CD1c-positive myeloid dendritic cell (primary cell): ENCODE results near the gene PPM1N.

Experiments used
- DNase-seq: peaks from one replicate; pipeline ENCODE4 v3.0.0-alpha.2; 2016; ENCODE audit errors: extremely low spot score

Gene PPM1N

DNA sequence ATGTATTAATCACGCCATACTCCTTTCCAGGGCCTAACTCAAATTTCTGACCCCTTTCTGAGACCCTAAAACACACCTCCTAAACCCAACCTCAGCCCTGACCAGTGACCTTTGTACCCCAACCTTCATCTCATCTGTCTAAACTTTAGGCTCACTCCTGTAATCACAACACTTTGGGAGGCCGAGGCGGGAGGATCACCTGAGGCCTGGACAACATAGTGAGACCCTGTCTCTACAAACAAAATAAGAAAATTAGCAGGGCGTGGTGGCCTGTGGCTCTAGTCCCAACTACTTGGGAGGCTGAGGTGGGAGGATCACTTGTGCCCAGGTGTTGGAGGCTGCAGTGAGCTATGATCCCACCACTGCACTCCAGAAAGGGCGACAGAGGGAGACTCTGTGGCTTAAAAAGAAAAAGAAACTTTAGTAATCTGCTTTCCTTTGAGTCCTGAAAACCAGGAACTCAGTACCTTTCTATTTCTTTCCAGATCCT lies 6.1 kb upstream of the PPM1N start:
- DNase-seq: no peak

DNA sequence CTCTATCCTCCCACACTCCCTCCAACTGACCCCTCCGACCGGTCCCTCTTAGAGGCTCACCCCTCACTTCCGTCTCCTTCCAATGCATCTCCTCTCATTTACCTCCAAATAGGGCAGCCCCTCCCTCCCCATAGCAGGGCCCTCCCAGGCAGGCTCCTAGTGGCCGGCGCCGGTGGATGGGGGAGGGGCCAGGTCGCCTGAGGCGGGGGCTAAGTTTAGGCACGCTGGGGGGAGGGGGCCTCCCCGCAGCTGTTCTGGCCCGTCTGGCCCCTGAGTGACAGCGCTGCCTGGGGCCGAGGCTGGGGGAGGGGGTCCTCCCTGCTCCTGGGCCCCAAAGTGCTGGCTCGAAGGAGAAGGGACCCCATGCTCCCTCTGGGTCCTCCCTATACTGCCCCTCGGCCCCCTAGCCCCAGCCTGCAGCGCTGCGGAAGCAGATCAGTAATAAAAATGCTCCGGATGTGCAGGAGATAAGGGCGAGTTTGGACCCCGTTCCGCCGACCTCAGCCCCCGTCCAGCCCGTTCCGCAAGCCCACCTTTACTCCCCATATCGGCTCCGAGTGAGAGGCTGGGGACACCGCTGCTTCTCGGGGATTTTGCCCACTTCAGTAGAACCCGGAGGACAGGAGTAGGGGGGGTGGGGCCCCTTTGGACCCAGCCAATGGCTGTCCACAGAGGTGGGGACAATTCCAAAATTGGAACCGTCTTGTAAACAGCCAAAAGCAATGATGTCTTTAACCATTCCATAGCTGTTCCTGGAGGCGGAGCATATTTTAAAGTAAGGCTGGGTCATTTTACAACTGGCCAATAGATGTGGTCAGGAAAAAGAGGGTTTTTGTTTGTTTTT lies 5.4 kb upstream of the PPM1N start:
- DNase-seq: no peak

DNA sequence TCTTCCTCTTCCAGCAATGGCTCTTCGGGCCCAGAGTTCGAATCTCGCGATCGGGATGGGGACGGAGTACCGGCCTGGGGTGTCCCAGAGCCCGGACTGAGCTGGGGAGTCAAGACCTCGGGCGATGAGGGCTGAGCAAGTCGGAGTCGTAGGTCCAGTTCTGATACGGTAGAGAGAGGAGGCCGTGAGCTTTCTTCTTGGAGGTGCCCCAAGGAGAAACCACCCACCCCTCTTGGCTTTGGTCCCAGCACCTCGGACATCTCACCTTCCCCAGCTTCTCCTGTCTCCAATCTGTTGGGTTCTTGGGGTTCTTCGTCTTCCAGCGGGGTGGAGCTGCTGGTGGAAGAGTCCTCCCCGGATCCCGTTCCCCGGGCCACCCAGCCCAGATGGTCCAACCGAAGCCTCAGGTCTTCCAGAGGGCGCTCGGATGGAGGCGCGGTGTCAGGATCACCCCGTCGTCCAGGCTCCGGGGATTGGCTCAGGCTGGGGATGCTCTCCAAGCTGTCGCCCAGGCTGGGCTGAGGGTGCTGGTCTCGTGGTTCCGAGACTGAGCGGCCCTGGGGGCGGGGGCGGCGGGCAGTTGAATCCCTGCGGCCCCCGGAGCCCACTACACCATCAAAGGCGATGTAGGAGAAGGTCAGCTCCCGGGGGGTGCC lies 3.9 kb upstream of the PPM1N start:
- no peak for DNase-seq

DNA sequence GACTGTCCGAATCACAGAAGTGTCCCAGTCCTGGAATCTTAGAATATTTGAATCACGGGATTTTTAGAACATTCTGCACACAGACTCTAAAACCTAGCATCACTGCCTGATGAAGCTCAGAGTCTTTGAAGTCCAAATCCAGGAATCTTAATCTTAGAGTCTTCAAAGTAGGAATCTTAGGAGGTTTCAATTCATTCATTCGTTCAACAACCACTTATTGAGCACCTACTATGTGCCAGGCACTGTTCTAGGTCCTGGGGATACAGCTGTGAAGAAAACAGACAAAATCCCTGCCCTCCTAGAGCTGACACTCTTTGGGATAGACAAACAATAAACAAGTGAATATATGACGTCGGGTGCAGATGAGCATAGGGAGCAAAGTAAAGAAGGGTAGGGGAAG lies 3.1 kb upstream of the PPM1N start:
- DNase-seq: no peak

DNA sequence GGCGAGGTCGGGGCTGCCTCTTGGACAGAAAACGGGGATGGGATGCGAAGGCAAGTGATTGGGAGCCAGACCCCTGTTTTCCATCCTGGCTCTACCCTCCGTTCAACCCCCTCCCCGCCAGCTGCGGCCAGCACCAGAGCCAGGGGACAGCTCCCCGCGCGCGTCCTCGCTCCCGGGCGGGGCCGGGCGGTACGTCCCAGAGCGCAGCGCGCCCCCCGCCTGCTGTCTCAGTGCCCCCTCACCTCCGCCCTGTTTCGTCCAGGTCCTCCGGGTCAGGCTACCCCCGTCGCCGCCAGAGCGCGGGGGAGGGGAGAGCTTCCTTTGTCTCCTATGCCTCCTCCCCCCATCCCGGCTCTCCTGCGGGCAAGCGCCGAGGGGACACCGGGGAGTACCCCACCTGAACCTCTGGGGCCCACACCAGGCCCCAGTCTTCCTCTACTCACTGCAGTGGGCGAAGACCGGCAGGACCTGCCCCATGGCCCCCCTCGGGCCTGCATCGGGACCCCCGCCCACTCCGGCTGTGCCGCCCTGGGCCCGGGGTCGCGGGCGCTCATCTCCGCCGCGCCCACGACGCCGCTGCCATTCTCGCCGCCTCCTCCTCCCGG lies 1.8 kb upstream of the PPM1N start:
- DNase-seq: peak; percentile 45

DNA sequence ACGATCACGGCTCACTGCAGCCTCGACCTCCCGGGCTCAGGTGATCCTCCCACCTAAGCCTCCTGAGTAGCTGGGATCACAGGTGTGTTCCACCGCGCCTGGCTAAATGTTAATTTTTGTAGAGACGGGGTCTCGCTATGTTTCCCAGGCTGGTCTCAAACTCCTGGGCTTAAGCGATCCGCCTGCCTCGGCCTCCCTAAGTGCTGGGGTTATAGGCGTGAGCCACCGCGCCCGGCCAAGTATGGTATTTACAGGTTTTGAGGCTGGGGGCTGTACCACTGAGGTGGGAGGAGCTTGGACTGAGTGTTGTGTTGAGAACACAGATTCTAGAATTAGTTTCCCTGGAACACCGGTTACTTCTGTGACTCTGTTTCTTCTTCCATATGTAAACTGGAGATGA lies 452 bp upstream of the PPM1N start:
- no peak for DNase-seq

DNA sequence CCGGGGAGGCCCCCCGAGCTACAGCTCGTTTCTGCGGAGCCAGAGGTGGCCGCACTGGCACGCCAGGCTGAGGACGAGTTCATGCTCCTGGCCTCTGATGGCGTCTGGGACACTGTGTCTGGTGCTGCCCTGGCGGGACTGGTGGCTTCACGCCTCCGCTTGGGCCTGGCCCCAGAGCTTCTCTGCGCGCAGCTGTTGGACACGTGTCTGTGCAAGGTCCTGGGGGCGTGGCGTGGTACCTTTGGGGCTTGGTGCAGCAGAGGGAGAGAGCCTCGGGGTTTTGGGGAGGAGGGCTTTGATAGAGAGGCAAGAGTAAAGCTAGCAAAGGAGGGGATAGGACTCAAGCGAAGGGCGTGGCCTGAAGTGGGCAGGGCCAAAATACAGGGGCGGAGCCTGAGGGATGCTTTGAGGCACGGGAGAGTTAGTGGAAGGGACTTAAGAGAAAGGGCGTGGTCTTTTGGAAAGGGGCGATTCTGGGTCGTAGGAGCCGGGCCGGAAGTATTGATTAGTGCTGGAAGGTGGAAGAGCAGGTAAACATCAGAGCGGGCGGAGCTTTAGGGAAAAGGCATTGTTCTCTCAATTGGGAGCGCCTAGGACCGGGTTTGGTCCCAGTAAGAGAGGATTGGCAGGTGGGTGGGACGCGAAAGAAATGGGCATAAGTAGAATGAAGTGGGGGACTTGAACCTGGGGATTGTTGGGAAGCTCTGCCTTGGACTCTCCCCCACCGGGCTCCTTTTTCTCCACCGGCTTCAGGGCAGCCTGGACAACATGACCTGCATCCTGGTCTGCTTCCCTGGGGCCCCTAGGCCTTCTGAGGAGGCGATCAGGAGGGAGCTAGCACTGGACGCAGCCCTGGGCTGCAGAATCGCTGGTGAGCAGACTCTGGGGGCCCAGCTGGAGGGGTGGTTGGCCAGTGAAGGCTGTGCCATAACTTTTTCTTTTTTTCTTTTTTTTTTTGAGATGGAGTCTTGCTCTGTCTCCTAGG lies 1.2 kb downstream of the PPM1N start:
- DNase-seq: peak; percentile 57

DNA sequence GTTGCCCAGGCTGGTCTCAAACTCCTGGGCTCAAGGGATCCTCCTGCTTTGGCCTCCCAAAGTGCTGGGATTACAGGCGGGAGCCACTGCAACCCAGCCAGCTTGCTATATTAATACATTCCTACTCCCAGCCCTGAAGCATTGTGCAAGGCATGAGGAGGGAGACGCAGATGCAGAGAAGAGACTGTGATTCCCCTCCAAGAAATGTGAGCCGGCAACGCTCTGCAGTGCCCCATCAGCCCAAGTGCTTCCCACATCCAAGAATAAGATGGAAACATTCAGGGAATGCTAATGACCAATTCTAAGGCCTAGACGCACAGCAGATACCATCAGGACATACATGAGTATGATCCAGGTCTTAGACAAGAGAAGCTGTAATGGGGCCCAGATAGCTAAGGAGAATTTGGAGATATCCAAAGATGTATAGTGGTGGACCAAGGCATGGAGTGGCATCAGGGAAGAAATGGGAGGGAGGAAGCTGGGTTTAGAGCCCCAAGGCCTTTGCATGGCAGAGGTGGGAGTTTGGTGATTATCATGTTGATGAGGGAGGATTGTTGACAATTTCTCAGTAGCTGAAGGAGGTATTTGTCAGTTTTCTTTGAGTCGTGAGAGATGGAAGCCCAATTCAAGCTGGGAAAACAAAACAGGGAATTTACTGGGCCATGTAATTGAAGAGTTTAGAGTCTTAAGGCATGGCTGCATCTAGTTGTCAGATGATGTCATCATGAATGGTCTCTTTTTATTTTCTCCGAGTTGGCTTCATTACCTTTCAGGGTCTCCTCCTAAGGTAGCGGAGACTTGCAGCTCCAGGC lies 2.9 kb downstream of the PPM1N start:
- DNase-seq: no peak

DNA sequence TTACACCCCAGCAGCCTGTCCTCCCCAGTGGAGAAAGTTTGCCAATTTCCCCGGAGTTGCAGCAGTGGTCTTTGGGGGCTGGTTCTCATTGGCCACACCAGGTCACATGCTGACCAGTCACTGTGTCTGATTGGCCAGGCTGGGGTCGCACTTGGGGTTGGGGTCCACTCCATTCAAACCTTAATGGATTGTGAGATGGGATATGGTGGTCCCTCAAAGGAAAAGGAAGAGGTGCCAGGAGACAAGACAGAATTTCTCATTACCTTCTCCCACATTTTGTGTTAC lies 3.4 kb downstream of the PPM1N start:
- DNase-seq: no peak

DNA sequence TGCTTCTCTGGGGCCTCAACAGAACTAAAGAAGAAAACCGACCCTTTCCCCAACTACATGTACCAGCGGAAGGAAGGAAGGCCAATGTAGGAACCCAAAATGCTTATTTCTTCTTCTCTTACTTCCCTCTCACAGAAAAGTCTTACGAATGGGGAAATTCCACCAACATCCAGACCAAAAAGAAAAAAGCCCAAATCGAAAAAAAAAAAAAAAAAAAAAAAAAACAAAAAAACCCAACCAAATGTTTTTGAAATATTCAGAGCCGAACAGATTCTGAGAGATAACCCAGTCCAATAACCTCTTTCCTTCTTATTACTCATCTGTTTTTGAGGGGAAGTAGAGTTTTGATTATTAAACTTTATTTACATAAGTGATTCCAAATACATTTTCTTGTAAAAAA lies 3.9 kb downstream of the PPM1N start:
- peak; percentile 53 for DNase-seq

DNA sequence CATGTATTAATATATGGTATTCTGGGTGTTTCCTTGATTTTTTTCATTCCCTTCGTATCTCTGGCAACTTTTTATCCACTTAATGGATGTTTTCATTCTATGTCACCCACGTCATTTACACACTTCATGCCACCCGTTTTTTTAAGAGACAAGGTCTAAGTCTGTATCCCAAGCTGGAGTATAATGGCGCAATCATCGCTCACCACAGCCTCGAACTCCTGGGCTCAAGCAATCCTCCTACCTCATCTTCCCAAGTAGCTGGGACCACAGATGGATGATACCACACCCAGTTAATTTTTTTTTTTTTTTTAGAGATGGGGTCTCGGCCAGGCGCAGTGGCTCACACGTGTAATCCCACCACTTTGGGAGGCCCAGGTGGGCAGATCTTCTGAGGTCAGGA lies 5.7 kb downstream of the PPM1N start:
- no peak for DNase-seq

DNA sequence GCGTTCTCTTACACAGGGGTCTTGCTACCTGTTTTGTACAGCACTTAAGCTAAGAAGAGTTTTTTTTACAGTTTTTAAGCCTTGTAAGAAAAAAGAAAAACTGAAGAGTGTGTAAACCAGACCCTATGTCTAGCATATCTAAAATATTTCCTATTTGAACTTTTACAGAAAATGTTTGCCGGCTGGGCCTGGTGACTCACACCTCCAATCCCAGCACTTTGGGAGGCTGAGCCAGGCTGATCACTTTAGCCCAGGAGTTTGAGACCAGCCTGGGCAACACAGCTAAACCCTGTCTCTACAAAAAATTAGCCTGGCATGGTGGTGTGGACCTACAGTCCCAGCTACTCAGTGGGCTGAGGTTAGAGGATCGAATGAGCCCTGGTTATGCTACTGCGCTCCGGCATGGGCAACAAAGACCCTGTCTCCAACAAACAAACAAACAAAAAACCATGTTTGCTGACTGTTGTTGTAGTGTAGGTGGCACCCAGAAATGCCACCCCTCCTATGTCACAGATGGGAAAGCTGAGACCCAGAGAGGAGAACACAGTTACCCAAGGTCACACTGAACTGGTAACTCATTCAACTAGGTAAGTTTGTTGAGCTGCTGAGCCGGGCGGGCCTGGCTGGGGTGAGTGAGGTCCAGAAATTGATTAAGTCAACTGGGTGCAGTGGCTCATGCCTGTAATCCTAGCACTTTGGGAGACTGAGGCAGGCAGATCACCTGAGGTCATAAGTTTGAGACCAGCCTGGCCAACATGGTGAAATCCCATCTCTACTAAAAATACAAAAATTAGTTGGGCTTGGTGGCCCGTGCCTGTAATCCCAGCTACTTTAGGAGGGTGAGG lies 7.1 kb downstream of the PPM1N start:
- no peak for DNase-seq

DNA sequence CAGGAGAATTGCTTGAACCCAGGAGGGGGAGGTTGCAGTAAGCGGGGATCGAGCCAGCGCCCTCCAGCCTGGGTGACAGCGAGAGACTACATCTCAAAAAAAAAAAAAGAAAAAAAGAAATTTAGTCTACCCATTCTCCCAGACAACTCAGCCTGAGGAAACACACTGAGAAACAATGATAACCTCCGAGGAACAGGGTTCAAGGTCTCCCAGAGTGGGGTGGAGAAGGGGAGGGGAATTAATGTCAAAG lies 7.7 kb downstream of the PPM1N start:
- DNase-seq: no peak

DNA sequence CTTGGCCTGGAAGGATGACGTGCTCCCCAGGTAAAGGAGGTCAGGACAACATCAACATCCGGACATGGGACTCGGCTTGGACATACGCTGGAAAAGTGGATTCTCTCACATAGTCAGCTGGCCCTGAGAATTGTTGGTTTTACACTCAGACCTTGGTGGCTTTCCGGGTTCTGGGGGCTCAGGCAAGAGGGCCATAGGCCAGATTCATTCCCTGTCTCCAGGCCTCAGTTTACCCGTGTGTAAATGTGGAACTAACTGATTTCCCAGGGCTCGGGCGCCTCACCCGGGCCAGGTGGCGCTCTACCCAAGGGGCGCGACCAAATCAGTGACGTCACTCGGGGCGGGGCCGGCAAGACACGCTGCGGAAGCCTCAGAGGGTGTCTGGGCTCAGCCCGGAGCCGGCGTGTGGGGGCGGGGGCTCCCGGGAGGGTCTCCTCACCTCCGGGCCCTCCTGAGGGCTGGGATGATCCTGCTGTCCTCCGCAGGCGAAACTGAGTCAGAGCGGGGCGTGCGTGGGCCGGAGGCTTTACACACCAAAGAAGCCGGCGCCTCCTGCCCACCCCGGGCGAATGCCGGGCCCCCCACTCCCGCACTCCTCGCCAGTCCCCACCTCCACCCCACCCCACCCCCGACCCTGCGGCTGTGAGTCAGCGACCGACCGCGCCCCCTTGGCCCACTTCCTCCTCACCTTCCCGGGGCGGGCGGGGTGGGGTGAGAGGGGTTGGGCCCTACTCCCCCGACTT lies 8.2 kb downstream of the PPM1N start:
- peak; percentile 97 for DNase-seq

DNA sequence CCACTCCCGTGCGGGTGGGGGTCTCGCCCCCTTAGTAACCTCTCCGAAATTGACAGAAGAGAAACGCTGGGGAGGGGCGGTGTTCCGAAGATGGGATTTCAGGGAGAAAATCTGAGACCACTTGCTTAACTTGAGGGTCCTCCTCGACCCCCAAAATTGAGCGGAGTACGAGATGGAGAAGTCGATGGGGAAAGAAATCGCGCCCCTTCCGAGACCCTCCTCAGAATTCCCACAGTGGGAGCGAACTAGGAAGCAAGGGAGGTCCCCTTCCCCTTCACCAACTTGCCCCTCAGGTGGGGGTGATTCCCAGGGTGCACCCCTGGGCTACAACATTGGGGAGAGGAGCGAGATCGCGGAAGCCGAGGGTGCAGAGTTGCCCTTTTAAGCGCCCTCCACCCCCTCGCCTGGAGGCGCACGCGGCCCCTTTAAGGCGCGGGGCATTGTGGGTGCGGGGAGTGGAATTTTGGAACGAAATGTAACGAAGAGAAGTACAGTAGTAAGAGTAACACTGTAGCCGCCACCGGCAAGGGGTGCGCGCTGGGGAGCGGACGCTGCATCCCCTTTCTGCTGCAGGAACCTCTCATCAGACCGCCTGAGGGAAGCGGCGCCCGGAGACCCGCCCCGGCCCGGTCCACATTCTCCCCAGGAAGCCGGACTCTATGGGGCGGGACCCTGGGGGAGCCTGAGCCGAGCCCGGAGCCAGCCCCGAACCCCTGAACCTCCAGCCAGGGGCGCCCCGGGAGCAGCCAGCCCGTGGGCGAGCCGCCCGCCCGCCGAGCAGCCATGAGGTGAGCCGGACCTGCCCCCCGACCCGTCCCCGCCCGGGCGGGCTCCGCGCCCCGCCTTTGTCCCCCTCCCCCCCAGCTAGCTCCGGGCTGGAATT lies 9.0 kb downstream of the PPM1N start, which contains the start of gene VASP:
TSS of gene VASP (plus strand) at position 491 of the 883 bp plus-strand sequence. CDS start at position 784, 293 bp downstream.
- DNase-seq: peak; percentile 97

DNA sequence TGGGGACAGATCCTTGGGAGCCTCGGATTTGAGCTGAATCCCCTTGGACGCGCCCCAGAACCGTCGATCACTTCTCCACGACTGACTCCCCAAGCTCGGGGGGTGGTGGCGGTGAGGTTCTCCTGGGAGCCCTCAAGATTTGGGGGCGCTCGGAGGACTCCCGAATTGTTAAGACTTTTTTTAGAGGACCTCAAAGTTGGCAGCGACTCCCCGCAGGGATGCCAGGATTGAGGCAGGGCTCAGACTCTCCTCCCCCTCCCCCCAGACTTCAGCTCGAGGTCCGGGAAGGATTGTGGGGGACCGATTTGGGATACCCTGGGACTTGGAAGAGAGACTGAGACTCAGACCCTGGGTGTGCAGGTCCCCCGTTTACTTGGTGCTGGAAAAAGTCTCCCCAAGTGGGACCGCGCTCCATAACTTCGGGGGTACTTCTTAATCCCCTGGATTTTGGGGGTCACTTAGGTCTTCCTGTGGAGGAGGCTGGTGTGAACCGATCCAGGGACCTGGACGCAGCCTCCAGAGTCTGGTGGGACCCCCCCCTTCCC lies 9.7 kb downstream of the PPM1N start:
- DNase-seq: no peak

DNA sequence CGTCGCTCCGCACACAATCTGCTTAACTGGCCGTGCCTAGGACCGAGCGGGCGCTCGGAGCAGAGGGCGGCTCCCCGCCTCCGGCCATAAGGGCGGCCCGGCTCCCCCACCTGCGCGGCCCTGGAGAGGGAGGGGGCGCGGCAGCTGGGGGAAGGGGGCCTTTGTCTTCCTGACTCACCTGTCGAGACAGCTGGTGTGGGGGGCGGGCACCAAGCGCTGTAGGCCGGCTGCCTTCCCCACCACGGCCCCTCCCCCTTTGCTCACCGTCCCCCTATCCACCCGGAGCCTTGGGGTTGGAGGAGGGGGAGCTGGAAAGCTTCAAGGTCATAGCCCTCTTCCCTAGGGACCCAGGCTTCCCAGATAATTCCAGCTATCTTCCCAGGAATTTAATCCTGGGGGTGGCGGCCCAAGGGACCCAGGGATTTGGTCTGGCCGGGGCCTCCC lies 10.2 kb downstream of the PPM1N start:
- DNase-seq: no peak
